Right lobe of liver (tissue), 4 donors: ENCODE results near the gene SKIC3.

Experiments used
- CTCF ChIP-seq, 4 donors: fragments of 200-600 bp in 3 of 4; fragments of 450-650 bp in 1 of 4; IDR thresholded peaks; one replicate each; pipeline versions ENCODE4 v1.5.1 to v1.8.0; 2016 to 2022; ENCODE audit warnings: antibody characterized with exemption in 4 of 4, mild to moderate bottlenecking in 2 of 4
- POLR2A ChIP-seq: fragments of 450-650 bp; IDR thresholded peaks from one replicate; pipeline ENCODE4 v1.6.1; 2017; ENCODE audit warnings: antibody characterized with exemption, mild to moderate bottlenecking
- donor health status: DM: no; HTN: no; CAD: no.
- donor health status: DM: no; HTN: no; CAD: no.
- donor health status: DM: no; HTN: yes; CAD: no.

GRCh38 chr5:95524423-95524822 lies 30.4 kb downstream of the SKIC3 start:
- TF ChIP-seq CTCF (IDR thresholded peaks at IDR 0.05) = no peak
- no peak for TF ChIP-seq POLR2A
